Measurements from ENCODE around the gene SPDYE6. TPM values are rescaled to one million over a fixed set of nuclear protein-coding genes. Genes with fewer than 3 reads are reported as not detected.

SPDYE6 gene

GRCh38 chr7:102296179-102296438, 60.1 kb downstream of the SPDYE6 start:
- Histone ChIP-seq H3K9ac (ENCODE audit: low read depth, low read length) (no peak overlapping the region), H3K27me3 (ENCODE audit: control insufficient read depth, insufficient read depth, low read length) (no peaks in the 10 kb centered on the region), H3K9me3 (replicated peaks; ENCODE audit: low read length) (no peaks in the 10 kb centered on the region), H3K36me3 (ENCODE audit: insufficient read depth, low read length) (no peaks in the 10 kb centered on the region), H3K4me1 (ENCODE audit: control insufficient read depth, insufficient read depth, low read length) (no peaks in the 10 kb centered on the region), H3K4me2 (ENCODE audit: low read length) (no peak overlapping the region), H3K4me3 (ENCODE audit: low read length) (no peak overlapping the region)

Small RNA genes within 50 kb of the gene (small RNA-seq; reads per million reads assigned to genes)
- gene AC091390.4 (not detected), gene MIR548O (not detected), gene RF00019 (not detected)

Data from skeletal muscle satellite cell (primary cell).